Neural progenitor cell (in vitro differentiated cells): ENCODE results near the gene TTLL5. TPM values are rescaled to one million over a fixed set of nuclear protein-coding genes. Genes with fewer than 3 reads are reported as not detected.

Source experiments
- DNase-seq: peaks from one replicate; pipeline ENCODE4 v3.0.0-alpha.2; 2016; ENCODE audit warnings: low spot score
- H2AFZ ChIP-seq: fragments of 200-600 bp; sonication (generic); replicated peaks from 2 replicates; pipeline ENCODE4 v1.6.1; 2016; ENCODE audit warnings: antibody characterized with exemption
- H3F3A ChIP-seq: fragments of 200-600 bp; sonication (generic); 2 replicates; pipeline ENCODE4 v1.6.1; 2016; ENCODE audit warnings: antibody characterized with exemption, low read depth
- H3K27ac ChIP-seq: fragments of 200-600 bp; sonication (generic); 2 replicates; pipeline ENCODE4 v1.5.1; 2016; ENCODE audit warnings: mild to moderate bottlenecking
- H3K27me3 ChIP-seq: fragments of 200-600 bp; sonication (generic); 2 replicates; pipeline ENCODE4 v1.6.1; 2016; ENCODE audit warnings: mild to moderate bottlenecking, moderate library complexity
- H3K36me3 ChIP-seq: fragments of 200-600 bp; sonication (generic); 2 replicates; pipeline ENCODE4 v1.5.1; 2016
- H3K4me1 ChIP-seq: fragments of 200-600 bp; sonication (generic); 2 replicates; pipeline ENCODE4 v1.6.1; 2016; ENCODE audit warnings: mixed run types
- H3K4me2 ChIP-seq: fragments of 200-600 bp; sonication (generic); 2 replicates; pipeline ENCODE4 v1.6.1; 2016
- H3K4me3 ChIP-seq: fragments of 200-600 bp; sonication (generic); 2 replicates; pipeline ENCODE4 v1.5.1; 2016
- H3K79me2 ChIP-seq: fragments of 200-600 bp; sonication (generic); 2 replicates; pipeline ENCODE4 v1.6.1; 2016; ENCODE audit warnings: low read depth
- H3K9ac ChIP-seq: fragments of 200-600 bp; sonication (generic); 2 replicates; pipeline ENCODE4 v1.6.1; 2016
- H3K9me3 ChIP-seq: fragments of 200-600 bp; sonication (generic); 2 replicates; pipeline ENCODE4 v1.5.1; 2016; ENCODE audit warnings: low read depth
- H4K20me1 ChIP-seq: fragments of 200-600 bp; sonication (generic); 2 replicates; pipeline ENCODE4 v1.6.1; 2016; ENCODE audit warnings: low read depth
- H3K27ac Mint-ChIP-seq: 3 replicates; pipeline ENCODE4 v1.8.0; 2021; ENCODE audit warnings: mixed read lengths
- H3K27me3 Mint-ChIP-seq: 2 replicates; pipeline ENCODE4 v1.8.0; 2022; ENCODE audit warnings: low read depth, mild to moderate bottlenecking, inconsistent platforms, moderate library complexity, mixed read lengths; ENCODE audit not compliant: insufficient read depth
- H3K36me3 Mint-ChIP-seq: 3 replicates; pipeline ENCODE4 v1.8.0; 2021; ENCODE audit warnings: mixed read lengths
- H3K4me1 Mint-ChIP-seq: 3 replicates; pipeline ENCODE4 v1.8.0; 2021; ENCODE audit warnings: mixed read lengths
- H3K4me3 Mint-ChIP-seq: 3 replicates; pipeline ENCODE4 v1.8.0; 2021; ENCODE audit warnings: mild to moderate bottlenecking, moderate library complexity, mixed read lengths
- H3K9me3 Mint-ChIP-seq: 3 replicates; pipeline ENCODE4 v1.8.0; 2020; ENCODE audit warnings: mixed read lengths
- EZH2 ChIP-seq: fragments of 200-600 bp; sonication (generic); IDR thresholded peaks from 2 replicates; pipeline ENCODE4 v1.6.1; 2017; ENCODE audit warnings: antibody characterized with exemption, mild to moderate bottlenecking, moderate library complexity
- EZH2phosphoT487 ChIP-seq: fragments of 200-600 bp; sonication (generic); IDR thresholded peaks from 2 replicates; pipeline ENCODE4 v1.6.1; 2017; ENCODE audit warnings: antibody characterized with exemption
- total RNA-seq: library from RNA; depleted of rRNA; stranded (reverse); fragments of >200 nt; gene quantifications from 2 replicates; pipeline ENCODE4 v1.2.3, GENCODE V29; 2015; ENCODE audit warnings: low replicate concordance
- TF ChIP-seq, protein P1 (sequence below): fragments of 200-600 bp; sonication (generic); IDR thresholded peaks from 2 replicates; pipeline ENCODE4 v1.5.1; 2017; ENCODE audit warnings: antibody characterized with exemption, mild to moderate bottlenecking

The TTLL5 gene
- total RNA-seq, 1 donor from 2014 or later, result 61.4 TPM

DNA sequence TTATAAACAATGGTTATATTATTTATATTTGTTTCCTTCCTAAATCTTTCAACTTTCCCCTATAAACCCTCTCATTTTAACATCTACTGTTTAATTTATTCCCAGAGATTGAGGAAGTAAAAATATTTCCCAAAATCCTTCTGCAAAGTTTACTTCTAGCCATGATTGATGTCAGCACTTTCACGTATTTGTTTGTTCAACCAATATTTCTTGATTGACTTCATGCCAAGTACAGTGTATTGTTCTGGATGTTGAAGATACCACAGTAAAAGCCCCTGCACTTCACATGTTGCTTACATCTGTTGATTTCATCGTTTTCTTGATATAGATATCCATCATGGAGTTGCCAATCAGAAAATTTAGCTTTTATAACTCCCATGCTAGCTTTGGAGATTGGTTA lies 81.8 kb downstream of the TTLL5 start:
- Mint-ChIP-seq H3K27me3 (no peaks in the 10 kb centered on the region), H3K36me3 (peaks cover 36% of the 10 kb centered on the region), H3K4me3 (no peak overlapping the region), H3K9me3 (no peaks in the 10 kb centered on the region), H3K4me1 (no peaks in the 10 kb centered on the region), H3K27ac (no peak overlapping the region)
- H3K36me3 ChIP-seq, result peaks cover 16% of the 10 kb centered on the region
- H2AFZ ChIP-seq, result no peak overlapping the region
- H3F3A ChIP-seq, result no peaks in the 10 kb centered on the region
- H3K4me3 ChIP-seq, result no peak overlapping the region
- no peaks in the 10 kb centered on the region for H3K4me1 ChIP-seq
- no peaks in the 10 kb centered on the region for H3K79me2 ChIP-seq
- H3K9ac ChIP-seq, result no peak overlapping the region
- H3K9me3 ChIP-seq, result no peaks in the 10 kb centered on the region
- H4K20me1 ChIP-seq, result no peaks in the 10 kb centered on the region
- no peak for DNase-seq
- no peaks in the 10 kb centered on the region for H3K27me3 ChIP-seq
- TF ChIP-seq, protein P1, sequence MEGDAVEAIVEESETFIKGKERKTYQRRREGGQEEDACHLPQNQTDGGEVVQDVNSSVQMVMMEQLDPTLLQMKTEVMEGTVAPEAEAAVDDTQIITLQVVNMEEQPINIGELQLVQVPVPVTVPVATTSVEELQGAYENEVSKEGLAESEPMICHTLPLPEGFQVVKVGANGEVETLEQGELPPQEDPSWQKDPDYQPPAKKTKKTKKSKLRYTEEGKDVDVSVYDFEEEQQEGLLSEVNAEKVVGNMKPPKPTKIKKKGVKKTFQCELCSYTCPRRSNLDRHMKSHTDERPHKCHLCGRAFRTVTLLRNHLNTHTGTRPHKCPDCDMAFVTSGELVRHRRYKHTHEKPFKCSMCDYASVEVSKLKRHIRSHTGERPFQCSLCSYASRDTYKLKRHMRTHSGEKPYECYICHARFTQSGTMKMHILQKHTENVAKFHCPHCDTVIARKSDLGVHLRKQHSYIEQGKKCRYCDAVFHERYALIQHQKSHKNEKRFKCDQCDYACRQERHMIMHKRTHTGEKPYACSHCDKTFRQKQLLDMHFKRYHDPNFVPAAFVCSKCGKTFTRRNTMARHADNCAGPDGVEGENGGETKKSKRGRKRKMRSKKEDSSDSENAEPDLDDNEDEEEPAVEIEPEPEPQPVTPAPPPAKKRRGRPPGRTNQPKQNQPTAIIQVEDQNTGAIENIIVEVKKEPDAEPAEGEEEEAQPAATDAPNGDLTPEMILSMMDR, result no peak
- TF ChIP-seq EZH2, result no peak
- TF ChIP-seq EZH2phosphoT487, result no peak
- no peak overlapping the region for H3K4me2 ChIP-seq
- H3K27ac ChIP-seq, result no peak overlapping the region

- Histone ChIP-seq H3F3A (no peaks in the 10 kb centered on the region), H3K9me3 (no peaks in the 10 kb centered on the region), H3K9ac (no peak overlapping the region), H3K27me3 (no peaks in the 10 kb centered on the region), H3K4me1 (no peaks in the 10 kb centered on the region), H2AFZ (no peak overlapping the region), H3K4me3 (no peak overlapping the region), H3K4me2 (no peak overlapping the region), H3K79me2 (no peaks in the 10 kb centered on the region), H3K27ac (no peak overlapping the region), H3K36me3 (peaks cover 22% of the 10 kb centered on the region), H4K20me1 (no peaks in the 10 kb centered on the region)
- Mint-ChIP-seq H3K27me3 (no peaks in the 10 kb centered on the region), H3K27ac (no peak overlapping the region), H3K4me3 (no peak overlapping the region), H3K36me3 (peaks cover 45% of the 10 kb centered on the region), H3K9me3 (no peaks in the 10 kb centered on the region), H3K4me1 (no peaks in the 10 kb centered on the region)
- DNase-seq, result no peak
- TF ChIP-seq, protein P1, result no peak
- TF ChIP-seq EZH2phosphoT487, result no peak
- no peak for TF ChIP-seq EZH2
These were observed 86.9 kb downstream of the TTLL5 start for GRCh38 chr14:75747899-75748298.

GRCh38 chr14:75748336-75748735 lies 87.3 kb downstream of the TTLL5 start:
- Histone ChIP-seq H3K4me3 (no peak overlapping the region), H3K9ac (no peak overlapping the region), H3K36me3 (peaks cover 25% of the 10 kb centered on the region), H3K4me2 (no peak overlapping the region), H3K79me2 (no peaks in the 10 kb centered on the region), H4K20me1 (no peaks in the 10 kb centered on the region), H3F3A (no peaks in the 10 kb centered on the region), H3K9me3 (no peaks in the 10 kb centered on the region), H3K27me3 (no peaks in the 10 kb centered on the region), H2AFZ (no peak overlapping the region), H3K4me1 (no peaks in the 10 kb centered on the region), H3K27ac (no peak overlapping the region)
- TF ChIP-seq EZH2 (no peak), EZH2phosphoT487 (no peak)
- TF ChIP-seq, protein P1, result no peak
- no peak for DNase-seq
- H3K36me3 Mint-ChIP-seq, result peaks cover 45% of the 10 kb centered on the region
- H3K4me3 Mint-ChIP-seq, result no peak overlapping the region
- no peak overlapping the region for H3K27ac Mint-ChIP-seq
- no peaks in the 10 kb centered on the region for H3K9me3 Mint-ChIP-seq
- H3K4me1 Mint-ChIP-seq, result no peaks in the 10 kb centered on the region
- H3K27me3 Mint-ChIP-seq, result no peaks in the 10 kb centered on the region
